ENCODE results near the gene RBBP8. TPM values are rescaled to one million over a fixed set of nuclear protein-coding genes. Genes with fewer than 3 reads are reported as not detected.

The RBBP8 gene
- total RNA-seq, 1 experiment from 2014 or later, result 65.2 TPM

- H3K4ac ChIP-seq (ENCODE audit: low read depth, low read length), result no peak overlapping the region
- DNase-seq, result no peak
- no CpG with 5 or more reads among the region's 1 CpG for WGBS (ENCODE audit: extremely low coverage, insufficient read length, low lambda C conversion rate)
- H2BK20ac ChIP-seq (ENCODE audit: low read depth, low read length, poor library complexity, severe bottlenecking), result no peak overlapping the region
- no peak overlapping the region for H4K91ac ChIP-seq (ENCODE audit: insufficient read length, low read depth, low read length)
- H2BK15ac ChIP-seq (ENCODE audit: low read depth, low read length), result no peak overlapping the region
- no peak for TF ChIP-seq CTCF (conservative IDR thresholded peaks at IDR 0.05)
- no peak overlapping the region for H4K5ac ChIP-seq (ENCODE audit: insufficient read length, low read depth, low read length)
- H4K20me1 ChIP-seq (ENCODE audit: control insufficient read depth, insufficient read depth, insufficient read length), result no peaks in the 10 kb centered on the region
- H4K8ac ChIP-seq (replicated peaks; ENCODE audit: insufficient read length, low read depth, low read length), result no peak overlapping the region
- no peaks in the 10 kb centered on the region for H3K79me1 ChIP-seq (ENCODE audit: insufficient read depth, low read depth, low read length, poor library complexity, severe bottlenecking)
- no peaks in the 10 kb centered on the region; the same call in 1 of the 2 replicates for H3K4me1 ChIP-seq (ENCODE audit: insufficient read depth, low read length)
- 0 out of 7 replicates have a peak overlapping the region, but pooled peaks of 1 of the 3 experiments have one; percentile 19 for H3K27ac Mint-ChIP-seq
- no peak overlapping the region for H2BK5ac ChIP-seq (ENCODE audit: insufficient read length, low read length)
- H3K56ac ChIP-seq (ENCODE audit: insufficient read length, low read depth, low read length), result no peak overlapping the region
- H3K36me3 Mint-ChIP-seq (ENCODE audit: insufficient read depth in 1 of 3, low read depth in 3 of 3), result no peaks in the 10 kb centered on the region
- H3K23me2 ChIP-seq (ENCODE audit: insufficient read length, low read depth, low read length, poor library complexity, severe bottlenecking), result no peaks in the 10 kb centered on the region
- H3K27me3 Mint-ChIP-seq (ENCODE audit: low read depth), result no peaks in the 10 kb centered on the region
- no peak overlapping the region for H2BK120ac ChIP-seq (ENCODE audit: low read depth, low read length, poor library complexity, severe bottlenecking)
- H2BK12ac ChIP-seq (ENCODE audit: insufficient read length, low read depth, low read length), result no peak overlapping the region
- H3K14ac ChIP-seq (ENCODE audit: insufficient read depth, low read length), result no peak overlapping the region
- H3T11ph ChIP-seq (ENCODE audit: low read length), result no peak overlapping the region
- H2AK5ac ChIP-seq (ENCODE audit: insufficient read length, low read length), result no peak overlapping the region
- no peak overlapping the region for H3K4me3 Mint-ChIP-seq
- H3K27me3 ChIP-seq (ENCODE audit: insufficient read depth, low read length), result no peaks in the 10 kb centered on the region
- H3K79me2 ChIP-seq (ENCODE audit: insufficient read depth, low read length), result no peaks in the 10 kb centered on the region
- H3K4me1 Mint-ChIP-seq, result peaks cover 7 to 15% of the 10 kb centered on the region in 2 experiments
- no peak overlapping the region for H3K18ac ChIP-seq (ENCODE audit: insufficient read length, low read depth, low read length)
- no peak overlapping the region for H2AFZ ChIP-seq (ENCODE audit: low read length)
- H3K4me2 ChIP-seq (ENCODE audit: insufficient read depth, insufficient read length, low read length), result no peak overlapping the region
- no peaks in the 10 kb centered on the region; a peak in 1 of 5 replicates for H3K9me3 Mint-ChIP-seq
- no peak overlapping the region for H3K9ac ChIP-seq (ENCODE audit: extremely low read depth, insufficient read length, low read length)
- H3K23ac ChIP-seq (ENCODE audit: insufficient read length, low read depth, low read length), result no peak overlapping the region
- H3K9me3 ChIP-seq (ENCODE audit: control insufficient read depth, low read depth, low read length), result no peaks in the 10 kb centered on the region
- no peak overlapping the region for H3K27ac ChIP-seq (ENCODE audit: insufficient read length, low read depth, low read length)
Observed at GRCh38 chr18:23069898-23070297, 136.8 kb downstream of the RBBP8 start.

Data from H9 (cell line).